DND-41 (cell line): ENCODE measurements around the gene ADARB2.

Experiments
- EZH2 ChIP-seq: IDR thresholded peaks from 3 replicates; pipeline ENCODE4 v1.6.1; 2012; ENCODE audit warnings: borderline replicate concordance, low read depth, mild to moderate bottlenecking, moderate library complexity, low read length, inconsistent platforms; ENCODE audit not compliant: severe bottlenecking
- TF ChIP-seq, protein P1 (sequence below): IDR thresholded peaks from 2 replicates; pipeline ENCODE4 v1.5.1; 2012; ENCODE audit warnings: borderline replicate concordance, low read length, moderate library complexity, mild to moderate bottlenecking; ENCODE audit not compliant: poor library complexity, severe bottlenecking; ENCODE audit errors: extremely low read depth

GRCh38 chr10:1297566-1298301, 439.6 kb downstream of the ADARB2 start:
- TF ChIP-seq, protein P1, sequence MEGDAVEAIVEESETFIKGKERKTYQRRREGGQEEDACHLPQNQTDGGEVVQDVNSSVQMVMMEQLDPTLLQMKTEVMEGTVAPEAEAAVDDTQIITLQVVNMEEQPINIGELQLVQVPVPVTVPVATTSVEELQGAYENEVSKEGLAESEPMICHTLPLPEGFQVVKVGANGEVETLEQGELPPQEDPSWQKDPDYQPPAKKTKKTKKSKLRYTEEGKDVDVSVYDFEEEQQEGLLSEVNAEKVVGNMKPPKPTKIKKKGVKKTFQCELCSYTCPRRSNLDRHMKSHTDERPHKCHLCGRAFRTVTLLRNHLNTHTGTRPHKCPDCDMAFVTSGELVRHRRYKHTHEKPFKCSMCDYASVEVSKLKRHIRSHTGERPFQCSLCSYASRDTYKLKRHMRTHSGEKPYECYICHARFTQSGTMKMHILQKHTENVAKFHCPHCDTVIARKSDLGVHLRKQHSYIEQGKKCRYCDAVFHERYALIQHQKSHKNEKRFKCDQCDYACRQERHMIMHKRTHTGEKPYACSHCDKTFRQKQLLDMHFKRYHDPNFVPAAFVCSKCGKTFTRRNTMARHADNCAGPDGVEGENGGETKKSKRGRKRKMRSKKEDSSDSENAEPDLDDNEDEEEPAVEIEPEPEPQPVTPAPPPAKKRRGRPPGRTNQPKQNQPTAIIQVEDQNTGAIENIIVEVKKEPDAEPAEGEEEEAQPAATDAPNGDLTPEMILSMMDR, result peak; percentile 61
- TF ChIP-seq EZH2, result no peak
